RWPE2 (cell line): ENCODE data around the gene TRIM15.

Experiments
- ATAC-seq: fragments of 200-7000 bp; cut with Tn5 transposase; 3 replicates; pipeline ENCODE4 v1.9.1; 2021; ENCODE audit warnings: low read depth
- DNase-seq: peaks from one replicate; pipeline ENCODE4 v3.0.0-alpha.2; 2020; ENCODE audit warnings: low spot score
- H3K27ac ChIP-seq: fragments of 450-650 bp; 2 replicates; pipeline ENCODE4 v1.5.1; 2017; ENCODE audit warnings: mild to moderate bottlenecking; ENCODE audit not compliant: poor library complexity, severe bottlenecking
- H3K27me3 ChIP-seq: fragments of 250-450 bp; sonication (Bioruptor Pico); 2 replicates; pipeline ENCODE4 v1.5.1; 2021; ENCODE audit warnings: mild to moderate bottlenecking, moderate library complexity; ENCODE audit not compliant: insufficient read depth, poor library complexity, severe bottlenecking
- H3K36me3 ChIP-seq: fragments of 250-450 bp; sonication (Bioruptor Pico); 2 replicates; pipeline ENCODE4 v1.5.1; 2020; ENCODE audit warnings: low read depth, mild to moderate bottlenecking, moderate library complexity
- H3K4me1 ChIP-seq: fragments of 250-450 bp; sonication (Bioruptor Pico); 2 replicates; pipeline ENCODE4 v1.5.1; 2021; ENCODE audit warnings: mild to moderate bottlenecking, moderate library complexity; ENCODE audit not compliant: insufficient read depth, poor library complexity, severe bottlenecking
- H3K4me3 ChIP-seq: fragments of 250-450 bp; sonication (Bioruptor Pico); 2 replicates; pipeline ENCODE4 v1.5.1; 2021; ENCODE audit warnings: mild to moderate bottlenecking, moderate library complexity; ENCODE audit not compliant: severe bottlenecking
- H3K9me3 ChIP-seq: fragments of 250-450 bp; sonication (Bioruptor Pico); 2 replicates; pipeline ENCODE4 v1.5.1; 2021; ENCODE audit warnings: mild to moderate bottlenecking, moderate library complexity; ENCODE audit not compliant: severe bottlenecking
- TF ChIP-seq, protein P1 (sequence below): fragments of 450-650 bp; IDR thresholded peaks from one replicate; pipeline ENCODE4 v1.5.1; 2017; ENCODE audit warnings: mild to moderate bottlenecking, moderate library complexity; ENCODE audit not compliant: poor library complexity, severe bottlenecking

Gene TRIM15

DNA sequence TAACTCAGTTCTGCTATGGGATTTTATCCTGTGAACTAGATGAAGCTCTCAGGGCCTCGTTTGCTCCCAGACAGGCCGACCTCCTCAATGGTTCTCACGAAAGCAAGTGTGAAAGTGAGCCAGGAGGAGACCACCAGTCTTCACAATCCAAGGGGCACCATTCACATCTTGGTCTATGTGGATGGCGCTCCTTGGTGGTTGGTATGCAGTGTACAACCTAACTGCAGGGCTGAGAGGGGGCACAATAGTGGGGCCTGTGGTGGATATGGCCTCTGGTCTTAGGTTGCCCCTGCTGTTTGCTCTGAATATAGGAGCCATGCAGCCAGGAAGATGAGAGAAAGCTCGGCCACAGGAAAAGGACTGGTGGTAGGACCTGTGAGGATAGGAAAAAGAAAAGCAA is 25.2 kb downstream of the TRIM15 start:
- Histone ChIP-seq H3K27ac (no peak overlapping the region), H3K4me1 (no peaks in the 10 kb centered on the region), H3K9me3 (no peaks in the 10 kb centered on the region), H3K4me3 (no peak overlapping the region), H3K27me3 (no peaks in the 10 kb centered on the region), H3K36me3 (peaks cover 50% of the 10 kb centered on the region)
- no peak for DNase-seq
- ATAC-seq = no peak
- TF ChIP-seq, protein P1, sequence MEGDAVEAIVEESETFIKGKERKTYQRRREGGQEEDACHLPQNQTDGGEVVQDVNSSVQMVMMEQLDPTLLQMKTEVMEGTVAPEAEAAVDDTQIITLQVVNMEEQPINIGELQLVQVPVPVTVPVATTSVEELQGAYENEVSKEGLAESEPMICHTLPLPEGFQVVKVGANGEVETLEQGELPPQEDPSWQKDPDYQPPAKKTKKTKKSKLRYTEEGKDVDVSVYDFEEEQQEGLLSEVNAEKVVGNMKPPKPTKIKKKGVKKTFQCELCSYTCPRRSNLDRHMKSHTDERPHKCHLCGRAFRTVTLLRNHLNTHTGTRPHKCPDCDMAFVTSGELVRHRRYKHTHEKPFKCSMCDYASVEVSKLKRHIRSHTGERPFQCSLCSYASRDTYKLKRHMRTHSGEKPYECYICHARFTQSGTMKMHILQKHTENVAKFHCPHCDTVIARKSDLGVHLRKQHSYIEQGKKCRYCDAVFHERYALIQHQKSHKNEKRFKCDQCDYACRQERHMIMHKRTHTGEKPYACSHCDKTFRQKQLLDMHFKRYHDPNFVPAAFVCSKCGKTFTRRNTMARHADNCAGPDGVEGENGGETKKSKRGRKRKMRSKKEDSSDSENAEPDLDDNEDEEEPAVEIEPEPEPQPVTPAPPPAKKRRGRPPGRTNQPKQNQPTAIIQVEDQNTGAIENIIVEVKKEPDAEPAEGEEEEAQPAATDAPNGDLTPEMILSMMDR = no peak

DNA sequence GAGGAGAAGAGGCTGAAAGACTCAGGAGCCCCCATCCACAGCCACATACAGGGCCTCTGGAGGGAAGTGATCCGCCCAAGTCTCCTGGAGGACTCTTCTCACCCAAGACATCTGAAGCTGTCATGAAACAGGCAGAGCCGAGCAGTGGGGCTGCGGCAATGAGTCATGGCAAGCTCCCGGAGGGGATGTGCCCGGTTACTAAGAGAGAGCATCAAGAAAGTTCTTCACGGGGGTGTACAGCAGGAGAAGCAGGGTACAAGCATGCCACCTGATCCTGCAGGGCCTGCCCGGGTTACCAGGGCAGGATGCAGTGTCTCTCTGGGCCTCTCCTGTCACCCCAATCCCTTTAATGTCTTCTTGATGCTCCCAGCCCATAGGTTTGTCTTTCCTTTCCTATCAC is 28.7 kb downstream of the TRIM15 start:
- Histone ChIP-seq H3K27me3 (no peaks in the 10 kb centered on the region), H3K27ac (no peak overlapping the region), H3K4me1 (no peaks in the 10 kb centered on the region), H3K4me3 (no peak overlapping the region), H3K9me3 (no peaks in the 10 kb centered on the region), H3K36me3 (peaks cover 71% of the 10 kb centered on the region)
- ATAC-seq (no peak), DNase-seq (no peak)
- TF ChIP-seq, protein P1 = no peak

- H3K36me3 ChIP-seq = peaks cover 76% of the 10 kb centered on the region
- no peak overlapping the region for H3K27ac ChIP-seq
- no peak for ATAC-seq
- no peaks in the 10 kb centered on the region for H3K27me3 ChIP-seq
- H3K4me3 ChIP-seq = no peak overlapping the region
- TF ChIP-seq, protein P1 = no peak
- no peaks in the 10 kb centered on the region for H3K9me3 ChIP-seq
- no peak for DNase-seq
- no peaks in the 10 kb centered on the region for H3K4me1 ChIP-seq
Observed at GRCh38 chr6:30194797-30195690, 31.7 kb downstream of the TRIM15 start.

- H3K36me3 ChIP-seq = peaks cover 78% of the 10 kb centered on the region
- no peak for DNase-seq
Observed at GRCh38 chr6:30195951-30196350, 32.6 kb downstream of the TRIM15 start.

More at GRCh38 chr6:30195951-30196350, 32.6 kb downstream of the TRIM15 start:
- Histone ChIP-seq H3K27ac (no peak overlapping the region), H3K27me3 (no peaks in the 10 kb centered on the region), H3K4me1 (no peaks in the 10 kb centered on the region), H3K9me3 (no peaks in the 10 kb centered on the region), H3K4me3 (no peak overlapping the region)
- ATAC-seq = no peak
- TF ChIP-seq, protein P1 = no peak
